A673 (cell line): ENCODE data around the gene NPEPL1. TPM values are rescaled to one million over a fixed set of nuclear protein-coding genes. Genes with fewer than 3 reads are reported as not detected.

Experiments
- BruUV-seq: library from RNA; stranded (reverse); fragments of 400-500 nt; replicated peaks from 2 replicates; lab custom pipeline; 2021; lab: Mats Ljungman, UMichigan
- CTCF ChIA-PET: fragments of 300-600 bp; sonication (Branson Sonifier 250); formaldehyde crosslinking; loops from one replicate; lab custom pipeline; 2022; ENCODE audit warnings: antibody characterized with exemption; lab: Charles Lee
- POLR2A ChIA-PET: fragments of 300-600 bp; sonication (Branson Sonifier 250); formaldehyde crosslinking; loops from one replicate; lab custom pipeline; 2022; ENCODE audit warnings: antibody characterized with exemption; ENCODE audit not compliant: low non-redundant PET; lab: Charles Lee
- DNase-seq: peaks from one replicate; pipeline ENCODE4 v3.0.0-alpha.2; 2015; ENCODE audit warnings: low spot score
- H3K27ac ChIP-seq: fragments of 200-600 bp; sonication (generic); 2 replicates; pipeline ENCODE4 v1.5.1; 2016; ENCODE audit warnings: mixed run types, low read depth, mild to moderate bottlenecking, mixed read lengths, antibody characterized with exemption, low read length; ENCODE audit not compliant: poor library complexity, severe bottlenecking
- H3K27me3 ChIP-seq: fragments of 200-600 bp; sonication (generic); replicated peaks from 2 replicates; pipeline ENCODE4 v1.6.1; 2017; ENCODE audit warnings: mixed run types, low read depth, mild to moderate bottlenecking, mixed read lengths, antibody characterized with exemption, low read length; ENCODE audit not compliant: insufficient read depth, poor library complexity
- H3K36me3 ChIP-seq: fragments of 200-600 bp; sonication (generic); 2 replicates; pipeline ENCODE4 v1.6.1; 2016; ENCODE audit warnings: mixed run types, mild to moderate bottlenecking, mixed read lengths, antibody characterized with exemption, low read length; ENCODE audit not compliant: insufficient read depth, poor library complexity, severe bottlenecking
- H3K4me1 ChIP-seq: fragments of 200-600 bp; sonication (generic); 2 replicates; pipeline ENCODE4 v1.6.1; 2017; ENCODE audit warnings: mixed run types, mild to moderate bottlenecking, mixed read lengths, antibody characterized with exemption, low read length; ENCODE audit not compliant: insufficient read depth, poor library complexity, severe bottlenecking
- H3K4me3 ChIP-seq: fragments of 200-600 bp; sonication (generic); 2 replicates; pipeline ENCODE4 v1.5.1; 2016; ENCODE audit warnings: low read depth, mixed run types, mild to moderate bottlenecking, mixed read lengths, low read length; ENCODE audit not compliant: poor library complexity, severe bottlenecking
- H3K9me3 ChIP-seq: fragments of 200-600 bp; sonication (generic); 2 replicates; pipeline ENCODE4 v1.6.1; 2016; ENCODE audit warnings: mixed run types, low read depth, mild to moderate bottlenecking, mixed read lengths, antibody characterized with exemption, low read length; ENCODE audit not compliant: poor library complexity, severe bottlenecking
- CTCF ChIP-seq: fragments of 300-800, 200-600 bp; sonication (generic); conservative IDR thresholded peaks from 2 replicates; pipeline ENCODE4 v1.5.1; 2017; ENCODE audit warnings: low read depth, mild to moderate bottlenecking, antibody characterized with exemption, low read length, moderate library complexity, mixed read lengths
- EZH2 ChIP-seq: fragments of 200-600 bp; sonication (generic); IDR thresholded peaks from 2 replicates; pipeline ENCODE4 v1.6.1; 2017; ENCODE audit warnings: borderline replicate concordance, low read depth, mild to moderate bottlenecking, mixed read lengths, antibody characterized with exemption, low read length; ENCODE audit not compliant: poor library complexity, severe bottlenecking
- intact Hi-C: fragments of 100-400 bp; cut with micrococcal nuclease; formaldehyde crosslinking; loops from one replicate; pipeline ENCODE4 v1.10.0; 2022; ENCODE audit not compliant: unreplicated experiment
- total RNA-seq: library from RNA; stranded (reverse); gene quantifications from 2 replicates; pipeline ENCODE4 v1.2.3, GENCODE V29; 2021

The NPEPL1 gene
- total RNA-seq, 1 experiment from 2014 or later = 15.8 TPM

- DNase-seq = no peak
- Histone ChIP-seq H3K27me3 (no peaks in the 10 kb centered on the region), H3K36me3 (no peaks in the 10 kb centered on the region), H3K27ac (no peak overlapping the region), H3K4me1 (no peaks in the 10 kb centered on the region), H3K9me3 (no peaks in the 10 kb centered on the region), H3K4me3 (no peak overlapping the region)
- ChIA-PET POLR2A (no interaction called here), CTCF (no interaction called here)
- no TSS peak for BruUV-seq
- TF ChIP-seq CTCF (no peak), EZH2 (no peak)
- intact Hi-C loops = no loop called here
These were observed 22.3 kb downstream of the NPEPL1 start for GRCh38 chr20:58714923-58715351.

GRCh38 chr20:58715391-58715800, 22.8 kb downstream of the NPEPL1 start:
- no TSS peak for BruUV-seq
- CTCF ChIA-PET = no interaction called here

GRCh38 chr20:58715801-58716475, 23.3 kb downstream of the NPEPL1 start:
- Histone ChIP-seq H3K36me3 (no peaks in the 10 kb centered on the region), H3K9me3 (no peaks in the 10 kb centered on the region), H3K4me3 (no peak overlapping the region), H3K27me3 (no peaks in the 10 kb centered on the region), H3K27ac (no peak overlapping the region), H3K4me1 (no peaks in the 10 kb centered on the region)
- POLR2A ChIA-PET = no interaction called here
- no TSS peak for BruUV-seq
- CTCF ChIA-PET = no interaction called here
- TF ChIP-seq EZH2 = no peak
- TF ChIP-seq CTCF = no peak
- intact Hi-C loops = no loop called here
- DNase-seq = no peak

More at GRCh38 chr20:58715391-58715800, 22.8 kb downstream of the NPEPL1 start:
- no peaks in the 10 kb centered on the region for H3K9me3 ChIP-seq
- no peaks in the 10 kb centered on the region for H3K27me3 ChIP-seq
- H3K36me3 ChIP-seq = no peaks in the 10 kb centered on the region
- TF ChIP-seq CTCF = no peak
- no peak for TF ChIP-seq EZH2
- no peak overlapping the region for H3K4me3 ChIP-seq
- H3K27ac ChIP-seq = no peak overlapping the region
- intact Hi-C loops = no loop called here
- no peak for DNase-seq
- no peaks in the 10 kb centered on the region for H3K4me1 ChIP-seq
- POLR2A ChIA-PET = no interaction called here
